Lower leg skin (tissue), 3 donors: Measurements from ENCODE around the gene KISS1R.

Experiments used
- POLR2A ChIP-seq, 2 donors: fragments of 450-650 bp; IDR thresholded peaks; one replicate each; pipeline ENCODE4 v1.6.1; 2016 to 2017; ENCODE audit warnings: antibody characterized with exemption in 2 of 2, mild to moderate bottlenecking in 1 of 2, moderate library complexity in 1 of 2
- TF ChIP-seq, protein P1 (sequence below), 3 donors: fragments of 450-650 bp; IDR thresholded peaks; one replicate each; pipeline ENCODE4 v1.5.1; 2016; ENCODE audit warnings: antibody characterized with exemption in 3 of 3, mild to moderate bottlenecking in 3 of 3, moderate library complexity in 2 of 3

DNA sequence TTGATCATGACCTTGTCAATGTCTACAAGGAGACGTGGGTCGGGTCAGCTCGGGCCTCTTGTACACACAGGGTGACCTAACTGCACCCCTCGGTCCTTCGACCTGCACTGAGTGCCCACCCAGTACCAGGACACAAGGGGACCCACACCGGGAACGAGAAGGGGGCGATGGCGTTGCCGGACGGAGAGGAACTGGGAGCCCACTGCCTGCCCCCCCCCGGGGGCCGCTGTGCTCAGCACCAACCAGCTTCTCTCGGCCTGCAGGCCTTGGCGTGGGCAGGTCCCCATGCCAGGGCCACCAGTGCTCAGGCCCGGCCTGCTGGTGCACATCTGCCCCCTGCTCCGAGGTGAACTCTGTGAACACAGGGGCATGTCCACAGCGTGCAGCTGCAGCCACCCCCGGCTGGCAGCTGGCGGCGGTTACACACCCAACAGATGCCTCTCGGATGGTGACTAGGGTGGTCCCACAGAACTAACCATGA, 43.5 kb upstream of the KISS1R start:
- TF ChIP-seq, protein P1, sequence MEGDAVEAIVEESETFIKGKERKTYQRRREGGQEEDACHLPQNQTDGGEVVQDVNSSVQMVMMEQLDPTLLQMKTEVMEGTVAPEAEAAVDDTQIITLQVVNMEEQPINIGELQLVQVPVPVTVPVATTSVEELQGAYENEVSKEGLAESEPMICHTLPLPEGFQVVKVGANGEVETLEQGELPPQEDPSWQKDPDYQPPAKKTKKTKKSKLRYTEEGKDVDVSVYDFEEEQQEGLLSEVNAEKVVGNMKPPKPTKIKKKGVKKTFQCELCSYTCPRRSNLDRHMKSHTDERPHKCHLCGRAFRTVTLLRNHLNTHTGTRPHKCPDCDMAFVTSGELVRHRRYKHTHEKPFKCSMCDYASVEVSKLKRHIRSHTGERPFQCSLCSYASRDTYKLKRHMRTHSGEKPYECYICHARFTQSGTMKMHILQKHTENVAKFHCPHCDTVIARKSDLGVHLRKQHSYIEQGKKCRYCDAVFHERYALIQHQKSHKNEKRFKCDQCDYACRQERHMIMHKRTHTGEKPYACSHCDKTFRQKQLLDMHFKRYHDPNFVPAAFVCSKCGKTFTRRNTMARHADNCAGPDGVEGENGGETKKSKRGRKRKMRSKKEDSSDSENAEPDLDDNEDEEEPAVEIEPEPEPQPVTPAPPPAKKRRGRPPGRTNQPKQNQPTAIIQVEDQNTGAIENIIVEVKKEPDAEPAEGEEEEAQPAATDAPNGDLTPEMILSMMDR (IDR thresholded peaks at IDR 0.05) = no peak
- TF ChIP-seq POLR2A (IDR thresholded peaks at IDR 0.05) = no peak
